ENCODE measurements around the gene STAT3.
"Not testable (repeated sequence)": the region's sequence is repeated elsewhere in the genome, so short reads cannot be mapped to it uniquely, and the experiment has no call there.

The STAT3 gene

DNA sequence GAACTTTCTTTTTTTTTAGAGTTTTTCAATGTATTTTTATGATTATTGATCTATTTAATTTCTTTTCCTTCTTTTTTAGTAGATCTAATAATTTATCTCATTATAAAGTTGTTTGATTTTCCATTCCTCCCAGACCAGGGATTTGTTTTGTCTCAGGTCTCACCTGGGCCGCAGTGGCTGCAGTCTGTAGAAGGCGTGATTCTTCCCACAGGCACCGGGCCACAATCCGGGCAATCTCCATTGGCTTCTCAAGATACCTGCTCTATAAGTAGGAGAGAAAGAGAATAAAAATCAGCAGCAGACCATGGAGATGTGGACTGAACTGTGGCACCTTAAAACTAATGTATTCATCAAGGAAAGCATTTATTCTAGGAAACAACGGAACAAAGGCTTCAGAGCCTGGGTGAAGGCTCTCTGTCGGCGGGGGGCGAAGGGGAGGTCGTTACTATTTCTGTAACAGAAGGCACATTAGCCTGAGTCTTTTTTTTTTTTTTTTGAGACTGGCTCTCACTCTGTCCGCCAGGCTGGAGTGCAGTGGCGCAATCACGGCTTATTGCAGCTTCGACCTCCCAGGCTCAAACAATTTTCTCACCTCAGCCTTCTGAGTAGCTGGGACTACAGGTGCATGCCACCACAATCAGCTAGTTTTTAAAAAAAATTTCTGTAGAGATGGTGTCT lies 42.7 kb downstream of the STAT3 start:
- DNase-seq: no peak

- peak in 1 of 2 donors; percentile 19 for DNase-seq
Measured at GRCh38 chr17:42342242-42343008, 45.8 kb downstream of the STAT3 start.

GRCh38 chr17:42341568-42341967 lies 46.7 kb downstream of the STAT3 start:
- DNase-seq: no peak

- DNase-seq: peak in 1 of 2 donors; percentile 16
Measured at GRCh38 chr17:42340691-42341127, 47.5 kb downstream of the STAT3 start.

GRCh38 chr17:42339221-42339620 lies 49.0 kb downstream of the STAT3 start:
- no peak for DNase-seq

GRCh38 chr17:42338427-42338985 lies 49.7 kb downstream of the STAT3 start:
- DNase-seq: no peak

GRCh38 chr17:42337442-42337841 lies 50.8 kb downstream of the STAT3 start:
- peak; percentile 45 to 72 for DNase-seq

- DNase-seq: no peak
Measured at GRCh38 chr17:42334677-42335076, 53.6 kb downstream of the STAT3 start.

DNA sequence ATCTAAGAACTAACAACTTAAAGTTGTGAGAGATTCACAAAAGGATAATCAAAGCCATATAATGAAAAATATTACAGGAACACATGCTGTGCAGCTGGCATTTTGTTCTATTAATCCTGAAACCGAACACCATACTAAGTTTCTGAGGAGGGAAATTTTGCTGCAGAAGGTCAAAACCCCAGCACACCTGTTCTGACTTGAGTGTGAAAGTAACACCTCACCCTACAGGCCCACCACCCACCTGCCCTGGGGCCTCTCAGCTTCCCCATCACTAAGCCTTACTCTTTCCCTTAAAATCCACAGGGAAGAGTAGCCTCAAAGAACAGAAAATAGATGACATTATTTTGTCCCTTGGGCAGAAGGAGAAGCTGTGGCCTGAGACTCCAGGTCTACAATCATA lies 55.2 kb downstream of the STAT3 start:
- no peak for DNase-seq

- no peak for DNase-seq
Measured at GRCh38 chr17:42329025-42329976, 58.9 kb downstream of the STAT3 start.

DNA sequence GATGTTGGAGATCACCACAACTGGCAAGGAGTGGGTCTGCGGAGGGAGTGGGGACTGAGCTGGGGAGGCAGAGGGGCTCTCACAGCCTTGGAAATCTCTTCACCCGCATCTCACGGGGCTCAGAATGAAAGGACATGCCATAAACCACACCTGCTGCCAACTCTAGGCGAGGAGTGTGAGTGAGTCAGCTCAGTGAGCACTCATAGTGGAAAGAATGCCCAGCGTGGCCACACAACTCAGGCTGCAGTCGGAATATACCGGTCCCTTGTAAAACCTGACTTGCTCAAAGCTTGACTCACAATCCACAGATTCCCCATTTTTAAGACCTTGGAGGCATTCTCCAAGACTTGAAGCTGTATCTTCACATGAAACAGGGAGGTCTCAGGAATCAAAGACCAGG lies 63.2 kb downstream of the STAT3 start:
- DNase-seq: no peak

GRCh38 chr17:42323268-42323773 lies 64.9 kb downstream of the STAT3 start:
- no peak for DNase-seq

GRCh38 chr17:42322382-42323267 lies 65.6 kb downstream of the STAT3 start:
- peak; percentile 92 for DNase-seq

GRCh38 chr17:42321555-42321954 lies 66.7 kb downstream of the STAT3 start:
- DNase-seq: no peak

DNA sequence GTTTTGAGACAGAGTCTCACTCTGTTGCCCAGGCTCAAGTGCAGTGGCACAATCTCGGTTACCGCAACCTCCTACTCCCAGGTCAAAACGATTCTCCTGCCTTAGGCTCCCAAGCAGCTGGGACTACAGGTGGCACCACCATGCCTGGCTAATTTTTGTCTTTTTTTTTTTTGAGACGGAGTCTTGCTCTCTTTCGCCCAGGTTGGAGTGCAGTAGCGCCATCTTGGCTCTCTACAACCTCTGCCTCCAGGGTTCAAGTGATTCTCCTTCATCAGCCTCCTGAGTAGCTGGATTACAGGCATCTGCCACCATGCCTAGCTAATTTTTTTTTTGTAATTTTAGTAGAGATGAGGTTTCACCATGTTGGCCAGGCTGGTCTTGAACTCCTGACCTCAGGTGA lies 70.3 kb downstream of the STAT3 start:
- DNase-seq: not testable (repeated sequence)

- no peak for DNase-seq
Measured at GRCh38 chr17:42317266-42317845, 70.9 kb downstream of the STAT3 start.

GRCh38 chr17:42316755-42317154 lies 71.5 kb downstream of the STAT3 start:
- no peak for DNase-seq

DNA sequence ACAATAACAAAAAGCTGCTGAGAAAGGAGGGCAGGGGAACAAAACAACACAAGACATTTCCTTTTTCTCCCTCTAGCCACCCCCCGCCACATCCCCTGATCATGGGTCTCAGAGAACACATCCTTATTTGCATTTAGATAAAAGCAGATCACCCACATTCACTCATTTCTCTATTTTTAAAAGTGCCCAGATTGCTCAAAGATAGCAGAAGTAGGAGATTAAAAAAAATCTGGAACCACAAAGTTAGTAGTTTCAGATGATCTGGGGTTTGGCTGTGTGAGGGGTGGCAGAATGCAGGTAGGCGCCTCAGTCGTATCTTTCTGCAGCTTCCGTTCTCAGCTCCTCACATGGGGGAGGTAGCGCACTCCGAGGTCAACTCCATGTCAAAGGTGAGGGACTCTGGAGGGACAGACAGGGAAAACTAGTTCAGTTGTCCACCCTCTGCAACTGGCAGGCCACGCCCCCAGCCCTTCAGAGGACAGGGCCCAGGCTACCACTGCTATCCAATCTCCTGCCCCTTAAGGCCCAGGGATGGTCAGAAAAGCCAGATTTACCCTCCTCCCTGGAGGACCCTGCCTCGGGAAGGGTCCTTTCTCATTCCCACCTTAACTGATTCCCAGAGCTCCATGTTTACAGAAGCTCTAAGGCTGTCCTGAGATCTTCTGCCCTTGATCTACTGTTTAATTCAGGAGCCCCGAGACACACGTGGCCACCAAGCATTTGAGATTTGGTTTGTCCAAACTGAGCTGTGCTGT lies 72.7 kb downstream of the STAT3 start:
- DNase-seq: peak; percentile 26 to 29

GRCh38 chr17:42313773-42314566 lies 74.3 kb downstream of the STAT3 start:
- no peak for DNase-seq

GRCh38 chr17:42313389-42313772 lies 74.9 kb downstream of the STAT3 start:
- no peak for DNase-seq

Data from CD4-positive, alpha-beta T cell treated with Interleukin-1 beta for 1 hour (primary cell).